Measurements from ENCODE around the gene CLTCL1.

The CLTCL1 gene

GRCh38 chr22:19224557-19224956, 67.0 kb downstream of the CLTCL1 start:
- DNase-seq (ENCODE audit: low read depth in 1 of 2, low spot score in 1 of 2), result no peak
- TF ChIP-seq POLR2AphosphoS5 (IDR thresholded peaks at IDR 0.05; ENCODE audit: low read depth) (no peak), SPI1 (IDR thresholded peaks at IDR 0.05; ENCODE audit: borderline replicate concordance, low read depth) (no peak), CTCF (IDR thresholded peaks at IDR 0.05; ENCODE audit: insufficient read depth, low read length) (no peak), GABPA (IDR thresholded peaks at IDR 0.05; ENCODE audit: low read depth) (no peak)
- TF ChIP-seq, protein P1, sequence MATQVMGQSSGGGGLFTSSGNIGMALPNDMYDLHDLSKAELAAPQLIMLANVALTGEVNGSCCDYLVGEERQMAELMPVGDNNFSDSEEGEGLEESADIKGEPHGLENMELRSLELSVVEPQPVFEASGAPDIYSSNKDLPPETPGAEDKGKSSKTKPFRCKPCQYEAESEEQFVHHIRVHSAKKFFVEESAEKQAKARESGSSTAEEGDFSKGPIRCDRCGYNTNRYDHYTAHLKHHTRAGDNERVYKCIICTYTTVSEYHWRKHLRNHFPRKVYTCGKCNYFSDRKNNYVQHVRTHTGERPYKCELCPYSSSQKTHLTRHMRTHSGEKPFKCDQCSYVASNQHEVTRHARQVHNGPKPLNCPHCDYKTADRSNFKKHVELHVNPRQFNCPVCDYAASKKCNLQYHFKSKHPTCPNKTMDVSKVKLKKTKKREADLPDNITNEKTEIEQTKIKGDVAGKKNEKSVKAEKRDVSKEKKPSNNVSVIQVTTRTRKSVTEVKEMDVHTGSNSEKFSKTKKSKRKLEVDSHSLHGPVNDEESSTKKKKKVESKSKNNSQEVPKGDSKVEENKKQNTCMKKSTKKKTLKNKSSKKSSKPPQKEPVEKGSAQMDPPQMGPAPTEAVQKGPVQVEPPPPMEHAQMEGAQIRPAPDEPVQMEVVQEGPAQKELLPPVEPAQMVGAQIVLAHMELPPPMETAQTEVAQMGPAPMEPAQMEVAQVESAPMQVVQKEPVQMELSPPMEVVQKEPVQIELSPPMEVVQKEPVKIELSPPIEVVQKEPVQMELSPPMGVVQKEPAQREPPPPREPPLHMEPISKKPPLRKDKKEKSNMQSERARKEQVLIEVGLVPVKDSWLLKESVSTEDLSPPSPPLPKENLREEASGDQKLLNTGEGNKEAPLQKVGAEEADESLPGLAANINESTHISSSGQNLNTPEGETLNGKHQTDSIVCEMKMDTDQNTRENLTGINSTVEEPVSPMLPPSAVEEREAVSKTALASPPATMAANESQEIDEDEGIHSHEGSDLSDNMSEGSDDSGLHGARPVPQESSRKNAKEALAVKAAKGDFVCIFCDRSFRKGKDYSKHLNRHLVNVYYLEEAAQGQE (IDR thresholded peaks at IDR 0.05; ENCODE audit: insufficient replicate concordance, low read depth), result no peak
- H3K27me3 ChIP-seq (ENCODE audit: insufficient read depth, poor library complexity, severe bottlenecking), result no peaks in the 10 kb centered on the region
- no peak overlapping the region for H3K4me3 ChIP-seq (replicated peaks; ENCODE audit: insufficient read depth, low read length)
- H3K27ac ChIP-seq (replicated peaks), result no peak overlapping the region

GRCh38 chr22:19223617-19224016, 67.9 kb downstream of the CLTCL1 start:
- Histone ChIP-seq H3K4me3 (replicated peaks; ENCODE audit: insufficient read depth, low read length) (no peak overlapping the region), H3K27ac (replicated peaks) (no peak overlapping the region), H3K27me3 (ENCODE audit: insufficient read depth, poor library complexity, severe bottlenecking) (no peaks in the 10 kb centered on the region)
- TF ChIP-seq, protein P1 (IDR thresholded peaks at IDR 0.05; ENCODE audit: insufficient replicate concordance, low read depth), result no peak
- no peak for TF ChIP-seq GABPA (IDR thresholded peaks at IDR 0.05; ENCODE audit: low read depth)
- no peak for TF ChIP-seq POLR2AphosphoS5 (IDR thresholded peaks at IDR 0.05; ENCODE audit: low read depth)
- no peak for TF ChIP-seq SPI1 (IDR thresholded peaks at IDR 0.05; ENCODE audit: borderline replicate concordance, low read depth)
- TF ChIP-seq CTCF (IDR thresholded peaks at IDR 0.05; ENCODE audit: insufficient read depth, low read length), result no peak
- DNase-seq (ENCODE audit: low read depth in 1 of 2, low spot score in 1 of 2), result no peak

- no peak for DNase-seq (ENCODE audit: low read depth in 1 of 2, low spot score in 1 of 2)
- Histone ChIP-seq H3K27ac (replicated peaks) (no peak overlapping the region), H3K4me3 (replicated peaks; ENCODE audit: insufficient read depth, low read length) (no peak overlapping the region), H3K27me3 (ENCODE audit: insufficient read depth, poor library complexity, severe bottlenecking) (no peaks in the 10 kb centered on the region)
- TF ChIP-seq, protein P1 (IDR thresholded peaks at IDR 0.05; ENCODE audit: insufficient replicate concordance, low read depth), result no peak
- TF ChIP-seq POLR2AphosphoS5 (IDR thresholded peaks at IDR 0.05; ENCODE audit: low read depth) (no peak; the same call in 1 of the 2 replicates), CTCF (IDR thresholded peaks at IDR 0.05; ENCODE audit: insufficient read depth, low read length) (no peak), SPI1 (IDR thresholded peaks at IDR 0.05; ENCODE audit: borderline replicate concordance, low read depth) (no peak), GABPA (IDR thresholded peaks at IDR 0.05; ENCODE audit: low read depth) (no peak)
Observed at GRCh38 chr22:19223110-19223509, 68.4 kb downstream of the CLTCL1 start.
